Measurements from ENCODE around the gene EMC1.
"Not testable (repeated sequence)": the region's sequence is repeated elsewhere in the genome, so short reads cannot be mapped to it uniquely, and the experiment has no call there.

Gene EMC1

DNA sequence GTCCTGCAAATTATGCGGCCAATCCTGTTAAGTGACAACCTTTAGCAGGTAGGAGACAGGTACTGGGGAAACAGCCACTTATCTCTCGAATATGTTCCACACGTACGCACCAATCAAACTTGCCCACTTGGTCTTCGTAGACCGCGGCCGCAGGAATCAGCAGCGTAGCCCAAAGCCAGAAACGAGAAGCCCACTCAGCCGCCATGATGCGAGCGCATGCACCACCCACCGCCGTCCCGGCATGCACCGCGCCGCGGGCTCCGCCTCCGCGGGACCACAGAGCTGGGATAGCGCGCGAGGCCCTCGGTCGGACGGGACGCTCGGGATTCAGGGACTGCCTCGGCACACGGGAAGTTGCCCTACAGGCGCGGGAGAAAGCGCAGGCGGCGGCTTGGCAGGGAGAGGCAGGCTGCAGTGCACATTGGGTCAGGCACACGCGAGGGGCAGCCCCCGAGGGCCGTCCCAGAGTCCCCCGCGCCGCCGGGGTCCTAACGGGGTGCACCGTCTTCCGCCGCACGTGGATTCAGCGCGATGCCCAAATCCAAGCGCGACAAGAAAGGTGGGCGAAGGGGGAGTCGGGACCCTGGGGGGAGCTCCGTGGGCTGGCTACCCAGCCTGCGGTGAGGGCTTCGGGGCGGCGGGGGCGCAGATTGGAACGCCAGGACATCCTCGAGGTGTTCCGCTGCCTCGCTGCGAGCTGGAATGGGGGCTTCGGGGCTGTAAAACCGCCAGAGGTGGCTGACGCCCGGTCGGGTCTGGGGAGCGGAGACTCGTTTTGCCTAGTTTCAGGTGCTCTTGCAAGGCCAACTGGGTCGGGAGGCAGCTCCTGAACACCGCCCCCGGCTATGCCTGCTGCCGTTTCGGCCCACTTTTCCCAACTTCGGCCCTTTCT, at the start of gene EMC1, which contains the start of gene MRTO4:
Gene EMC1, minus strand, starts transcription at position 220 of the 892 bp plus-strand sequence. Its CDS starts 15 bp downstream, at position 205.
Gene MRTO4, plus strand, starts transcription at position 501 of the 892 bp plus-strand sequence. Its CDS starts 31 bp downstream, at position 532.
- peak; percentile 88 for DNase-seq

DNA sequence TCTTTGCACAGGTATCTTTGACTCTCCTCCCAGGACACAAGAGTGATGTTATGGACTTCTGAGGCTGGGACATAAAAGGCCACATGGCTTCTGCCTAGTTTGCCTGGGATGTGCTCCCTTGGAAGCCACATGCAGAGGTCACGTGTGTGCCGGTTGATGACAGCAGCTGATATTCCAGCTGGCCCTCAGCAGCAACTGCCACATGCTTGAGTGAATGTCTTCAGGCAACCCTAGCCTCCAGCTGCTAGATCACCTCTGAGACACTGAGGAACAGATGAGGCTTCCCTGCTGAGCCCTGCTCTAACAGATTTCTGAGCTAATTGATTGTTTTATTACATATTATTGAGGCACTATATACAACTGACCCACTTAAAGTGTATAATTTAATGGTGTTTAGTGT, 48.9 kb upstream of the EMC1 start:
- no peak for DNase-seq

DNA sequence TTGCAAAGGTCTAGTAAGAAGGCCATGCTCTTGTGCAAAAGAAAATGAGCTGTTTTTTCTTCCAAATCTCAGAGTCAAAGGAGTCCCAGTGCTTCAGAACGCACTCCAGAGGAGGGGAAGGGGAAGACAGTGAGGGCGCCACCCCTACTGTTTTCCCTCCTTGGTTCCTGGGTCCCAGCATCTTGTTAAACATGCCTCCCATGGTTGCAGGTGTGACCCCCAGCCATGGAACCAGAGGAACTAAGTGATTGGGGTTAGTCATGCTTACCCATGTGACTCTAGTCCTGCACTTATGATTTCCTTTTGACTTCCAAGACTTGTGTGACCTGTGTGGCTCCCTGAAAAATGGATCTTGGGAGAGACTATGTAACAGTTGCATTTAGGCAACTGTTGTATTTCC, 43.3 kb upstream of the EMC1 start:
- no peak for DNase-seq

DNA sequence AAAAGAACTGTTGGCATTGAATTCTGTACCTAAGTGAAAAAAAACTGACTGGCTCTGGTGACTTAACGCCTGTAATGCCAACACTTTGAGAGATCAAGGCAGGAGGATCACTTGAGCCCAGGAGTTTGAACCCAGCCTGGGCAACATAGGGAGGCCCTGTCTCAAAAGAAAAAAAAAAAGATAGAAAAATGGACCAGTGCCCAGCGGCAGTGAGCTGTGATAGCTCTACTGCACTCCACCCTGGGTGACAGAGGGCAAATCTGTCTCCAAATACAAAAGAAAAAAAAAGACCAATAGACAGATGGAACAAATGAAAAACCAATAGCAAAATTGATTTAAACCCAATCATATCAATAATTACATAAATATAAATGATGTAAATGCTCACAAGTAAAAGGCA, 37.9 kb upstream of the EMC1 start:
- DNase-seq, result no peak

DNA sequence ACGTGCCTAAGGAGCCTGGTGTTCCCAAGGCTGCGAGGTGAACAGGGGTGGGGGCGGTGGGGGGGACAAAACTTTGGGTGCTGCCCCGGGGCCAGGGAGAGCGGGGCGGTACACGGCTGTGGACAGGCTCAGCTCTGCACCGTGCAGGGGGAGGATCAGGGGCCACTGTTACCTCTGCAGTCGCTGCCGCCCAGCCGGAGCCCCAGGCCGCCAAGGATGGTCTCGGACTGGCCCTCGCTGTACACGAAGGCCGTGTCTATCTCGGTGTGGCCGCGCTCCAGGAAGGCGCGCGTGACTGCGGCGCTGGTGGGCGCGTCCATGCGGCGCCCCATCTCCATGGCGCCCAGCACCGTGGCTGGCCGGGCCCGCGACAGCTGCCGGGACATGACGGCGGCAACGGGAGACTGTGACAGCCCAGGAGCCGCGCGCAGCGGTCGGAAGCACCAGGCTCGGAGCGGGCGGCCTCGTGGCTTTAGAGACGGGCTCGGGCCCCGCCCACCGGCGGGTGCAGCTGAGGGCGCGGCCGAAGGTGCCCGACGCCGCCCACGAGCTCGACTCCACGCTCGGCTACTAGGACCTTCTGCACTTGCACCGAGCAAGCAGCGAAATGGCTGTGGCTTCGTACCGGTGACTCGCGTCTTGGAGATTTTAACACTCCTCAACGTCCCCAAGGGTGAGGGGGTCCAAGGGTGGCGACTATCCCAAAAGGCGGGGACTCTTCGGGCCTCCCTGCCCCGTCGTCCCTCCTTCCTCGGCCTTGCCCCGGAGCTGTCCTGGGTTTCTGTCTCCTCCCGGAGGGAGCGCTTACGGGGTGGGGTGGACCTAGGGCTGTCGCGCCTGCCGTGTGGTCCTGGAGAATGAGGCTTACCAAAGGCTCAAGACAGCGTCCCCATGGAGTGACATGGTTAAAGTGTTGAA, 37.3 kb upstream of the EMC1 start, which contains the start of gene AKR7A3:
Gene AKR7A3, minus strand, starts transcription at position 447 of the 918 bp plus-strand sequence. Its CDS starts 61 bp downstream, at position 386.
- peak; percentile 61 for DNase-seq

DNA sequence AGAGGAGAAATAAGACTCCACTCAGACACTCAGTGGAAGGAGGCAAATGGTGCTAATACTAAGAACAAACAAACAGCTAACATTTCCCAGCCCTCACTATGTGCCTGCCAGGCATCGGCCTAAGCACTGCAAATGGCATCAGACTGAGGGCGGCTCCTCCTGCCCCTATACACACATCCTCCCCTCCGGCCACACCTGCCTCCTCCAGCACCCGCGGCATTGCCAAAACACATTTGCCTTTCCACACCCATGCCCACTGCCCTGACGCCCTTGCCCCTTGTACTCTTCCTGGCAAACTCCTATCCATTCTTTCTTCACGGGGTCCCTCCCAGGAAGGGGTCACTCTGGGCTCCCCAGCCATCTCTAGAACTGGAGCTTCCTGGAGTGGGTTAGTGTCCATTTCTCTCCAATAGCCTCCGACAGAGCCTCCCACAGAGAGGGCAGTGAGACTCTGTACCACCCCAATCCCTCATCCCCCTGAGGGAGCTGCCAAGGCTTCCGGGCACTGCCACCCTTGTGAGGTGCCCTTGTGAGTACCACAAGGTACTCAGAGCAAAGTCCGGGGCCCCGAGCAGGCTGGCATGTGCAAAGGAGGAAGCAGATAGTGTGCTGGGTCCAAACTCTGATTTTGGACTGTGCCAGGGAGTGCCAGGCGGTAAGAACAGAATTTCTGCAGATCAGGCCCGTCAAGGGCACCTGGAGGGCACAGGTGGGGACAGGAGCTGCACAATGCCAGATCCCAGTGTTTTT, 36.3 kb upstream of the EMC1 start:
- no peak for DNase-seq

DNA sequence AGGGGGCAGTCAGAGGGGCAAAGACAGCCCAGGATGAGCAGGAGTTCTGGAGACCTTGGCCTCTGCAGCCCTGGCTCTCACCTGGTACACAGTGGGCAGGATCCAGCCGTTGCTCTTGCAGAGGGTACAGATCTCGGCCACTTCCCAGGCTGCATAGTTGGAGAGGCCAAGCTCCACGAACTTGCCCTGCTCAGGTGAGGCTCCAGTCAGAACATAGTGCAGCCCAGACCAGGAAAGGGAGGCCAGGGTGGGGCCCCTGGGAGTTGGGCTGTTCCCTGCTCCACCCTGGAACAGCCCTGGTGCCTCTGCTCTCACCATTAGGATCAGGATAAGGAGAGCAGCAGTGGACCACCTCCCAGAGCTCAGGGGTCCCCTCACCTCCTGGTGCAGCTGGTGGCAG, 34.5 kb upstream of the EMC1 start:
- DNase-seq, result not testable (repeated sequence)

DNA sequence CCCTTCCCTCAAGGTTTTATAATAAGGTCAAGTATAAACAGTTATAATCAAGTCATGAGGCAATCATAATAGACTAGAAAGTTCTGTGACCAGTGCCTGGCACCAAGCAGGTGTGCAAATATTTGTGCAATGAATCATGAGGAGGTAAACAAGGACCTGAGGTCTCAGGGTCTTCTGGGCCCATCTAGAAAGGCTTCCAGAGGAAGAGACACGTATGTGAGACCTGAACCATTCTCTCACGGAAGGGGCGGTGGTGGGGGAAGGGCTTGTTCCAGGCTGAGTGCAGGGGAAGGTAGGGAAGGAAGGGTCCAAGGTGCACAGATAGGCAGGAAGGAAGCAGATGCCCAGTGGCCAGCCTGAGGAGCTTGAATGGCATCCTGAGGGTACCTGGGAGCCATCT, 34.0 kb upstream of the EMC1 start:
- not testable (repeated sequence) for DNase-seq

DNA sequence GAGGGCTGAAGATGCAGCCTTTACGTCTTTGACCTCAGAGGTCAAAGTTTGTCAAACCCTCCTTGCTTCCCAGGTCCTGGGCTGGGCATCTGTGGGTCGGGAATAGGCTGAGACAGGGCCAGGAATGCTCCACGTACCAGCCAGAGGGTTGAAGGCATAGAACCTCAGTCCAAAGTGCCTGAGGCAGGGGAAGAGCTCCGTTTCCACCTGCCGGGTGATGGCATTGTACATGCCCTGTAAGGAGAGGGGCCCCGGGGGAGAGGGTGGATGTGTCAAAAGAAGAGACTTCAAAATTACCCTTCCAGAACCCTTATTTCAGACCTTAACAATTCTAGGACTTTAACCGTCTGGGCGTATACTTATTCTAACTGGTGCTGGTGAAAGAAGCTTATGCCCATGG, 33.6 kb upstream of the EMC1 start:
- no peak for DNase-seq

DNA sequence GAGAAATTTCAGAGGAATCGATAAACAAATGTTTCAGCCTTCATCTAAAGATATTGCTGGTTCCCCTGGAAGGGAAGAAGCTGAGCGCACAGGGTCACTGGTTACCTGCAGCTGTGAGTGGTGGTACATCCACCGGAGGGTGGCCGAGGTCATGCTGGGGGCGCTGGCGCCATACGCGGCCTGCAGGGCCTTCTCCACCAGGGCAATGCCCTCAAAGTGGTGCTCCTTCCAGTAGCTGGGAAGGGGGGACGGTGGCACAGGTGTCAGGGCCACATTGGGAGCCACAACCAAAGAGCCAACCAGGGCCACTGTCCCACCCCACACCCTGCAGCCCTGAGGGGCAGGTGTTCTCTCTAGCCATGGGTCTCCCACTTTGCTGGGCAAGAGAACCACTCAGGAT, 32.6 kb upstream of the EMC1 start:
- DNase-seq, result no peak

DNA sequence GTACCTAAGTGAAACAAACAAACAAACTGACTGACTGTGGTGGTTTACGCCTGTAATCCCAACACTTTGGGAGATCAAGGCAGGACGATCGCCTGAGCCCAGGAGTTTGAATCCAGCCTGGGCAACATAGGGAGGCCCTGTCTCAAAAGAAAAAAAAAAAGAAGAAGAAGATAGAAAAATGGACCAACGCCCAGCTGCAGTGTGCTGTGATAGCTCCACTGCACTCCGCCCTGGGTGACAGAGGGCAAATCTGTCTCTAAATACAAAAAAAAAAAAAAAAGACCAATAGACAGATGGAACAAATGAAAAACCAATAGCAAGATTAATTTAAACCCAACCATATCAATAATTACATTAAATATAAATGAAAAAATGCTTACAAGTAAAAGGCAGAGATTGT, 23.3 kb upstream of the EMC1 start:
- DNase-seq, result no peak

DNA sequence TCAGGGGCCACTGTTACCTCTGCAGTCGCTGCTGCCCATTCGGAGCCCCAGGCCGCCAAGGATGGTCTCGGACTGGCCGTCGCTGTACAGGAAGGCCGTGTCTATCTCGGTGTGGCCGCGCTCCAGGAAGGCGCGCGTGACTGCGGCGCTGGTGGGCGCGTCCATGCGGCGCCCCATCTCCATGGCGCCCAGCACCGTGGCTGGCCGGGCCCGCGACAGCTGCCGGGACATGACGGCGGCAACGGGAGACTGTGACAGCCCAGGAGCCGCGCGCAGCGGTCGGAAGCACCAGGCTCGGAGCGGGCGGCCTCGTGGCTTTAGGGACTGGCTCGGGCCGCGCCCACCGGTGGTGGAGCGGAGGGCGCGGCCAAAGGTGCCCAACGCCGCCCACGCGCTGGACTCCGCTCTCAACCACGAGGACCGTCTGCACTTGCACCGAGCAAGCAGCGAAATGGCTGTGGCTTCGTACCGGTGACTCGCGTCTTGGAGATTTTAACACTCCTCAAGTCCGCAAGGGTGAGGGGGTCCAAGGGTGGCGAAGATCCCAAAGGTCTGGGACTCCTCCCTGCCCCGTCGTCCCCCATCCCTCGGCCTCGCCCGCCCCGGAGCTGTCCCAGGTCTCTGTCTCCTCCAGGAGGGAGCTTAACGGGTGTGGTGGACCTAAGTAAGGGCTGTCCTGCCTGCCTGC, 22.7 kb upstream of the EMC1 start:
- not testable (repeated sequence) for DNase-seq

DNA sequence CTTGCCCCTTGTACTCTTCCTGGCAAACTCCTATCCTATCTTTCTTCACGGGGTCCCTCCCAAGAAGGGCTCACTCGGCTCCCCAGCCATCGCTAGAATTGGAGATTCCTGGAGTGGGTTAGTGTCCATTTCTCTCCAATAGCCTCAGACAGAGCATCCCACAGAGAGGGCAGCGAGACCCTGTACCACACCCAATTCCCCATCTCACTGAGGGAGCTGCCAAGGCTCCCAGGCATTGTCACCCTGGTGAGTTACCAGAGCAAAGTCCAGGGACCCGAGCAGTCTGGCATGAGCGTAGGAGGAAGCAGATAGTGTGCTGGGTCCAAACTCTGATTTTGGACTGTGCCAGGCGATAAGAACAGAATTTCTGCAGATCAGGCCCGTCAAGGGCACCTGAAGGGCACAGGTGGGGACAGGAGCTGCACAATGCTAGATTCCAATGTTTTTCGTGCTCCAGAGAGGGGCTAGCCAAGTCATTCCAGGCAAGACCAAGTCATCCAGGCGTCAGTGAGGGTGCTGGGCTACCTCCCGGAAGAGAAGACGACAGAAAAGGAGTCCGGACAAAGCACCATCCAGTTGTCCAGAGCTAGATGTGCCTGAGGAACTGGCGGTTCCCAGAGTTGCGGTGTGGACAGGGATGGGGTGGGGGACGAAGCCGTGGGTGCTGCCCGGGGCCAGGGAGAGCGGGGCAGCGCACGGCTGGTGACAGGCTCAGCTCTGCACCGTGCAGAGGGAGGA, 22.0 kb upstream of the EMC1 start:
- no peak for DNase-seq

DNA sequence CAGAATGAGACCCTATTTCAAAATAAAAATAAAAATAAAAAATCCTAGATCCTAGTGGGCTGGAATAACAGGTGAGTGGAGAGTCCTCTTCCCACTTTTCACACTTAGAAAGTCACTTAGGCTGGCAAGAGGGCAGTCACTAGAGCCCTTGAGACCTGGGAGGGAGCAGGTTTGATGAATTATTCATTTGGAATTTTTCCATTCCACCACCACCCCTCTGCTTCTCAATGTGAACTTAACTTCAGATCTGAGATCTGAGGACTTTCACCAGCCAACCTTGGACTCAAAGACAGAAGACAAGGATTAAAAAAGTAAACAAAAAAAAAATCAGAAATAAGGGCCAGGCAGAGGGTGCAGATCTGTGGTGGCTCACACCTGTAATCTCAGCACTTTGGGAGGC, 20.7 kb upstream of the EMC1 start:
- no peak for DNase-seq

DNA sequence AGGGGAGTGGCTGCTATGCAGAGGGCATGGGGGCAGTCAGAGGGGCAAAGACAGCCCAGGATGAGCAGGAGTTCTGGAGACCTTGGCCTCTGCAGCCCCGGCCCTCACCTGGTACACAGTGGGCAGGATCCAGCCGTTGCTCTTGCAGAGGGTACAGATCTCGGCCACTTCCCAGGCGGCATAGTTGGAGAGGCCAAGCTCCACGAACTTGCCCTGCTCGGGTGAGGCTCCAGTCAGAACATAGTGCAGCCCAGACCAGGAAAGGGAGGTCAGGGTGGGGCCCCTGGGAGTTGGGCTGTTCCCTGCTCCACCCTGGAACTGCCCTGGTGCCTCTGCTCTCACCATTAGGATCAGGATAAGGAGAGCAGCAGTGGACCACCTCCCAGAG, 19.0 kb upstream of the EMC1 start:
- not testable (repeated sequence) for DNase-seq

DNA sequence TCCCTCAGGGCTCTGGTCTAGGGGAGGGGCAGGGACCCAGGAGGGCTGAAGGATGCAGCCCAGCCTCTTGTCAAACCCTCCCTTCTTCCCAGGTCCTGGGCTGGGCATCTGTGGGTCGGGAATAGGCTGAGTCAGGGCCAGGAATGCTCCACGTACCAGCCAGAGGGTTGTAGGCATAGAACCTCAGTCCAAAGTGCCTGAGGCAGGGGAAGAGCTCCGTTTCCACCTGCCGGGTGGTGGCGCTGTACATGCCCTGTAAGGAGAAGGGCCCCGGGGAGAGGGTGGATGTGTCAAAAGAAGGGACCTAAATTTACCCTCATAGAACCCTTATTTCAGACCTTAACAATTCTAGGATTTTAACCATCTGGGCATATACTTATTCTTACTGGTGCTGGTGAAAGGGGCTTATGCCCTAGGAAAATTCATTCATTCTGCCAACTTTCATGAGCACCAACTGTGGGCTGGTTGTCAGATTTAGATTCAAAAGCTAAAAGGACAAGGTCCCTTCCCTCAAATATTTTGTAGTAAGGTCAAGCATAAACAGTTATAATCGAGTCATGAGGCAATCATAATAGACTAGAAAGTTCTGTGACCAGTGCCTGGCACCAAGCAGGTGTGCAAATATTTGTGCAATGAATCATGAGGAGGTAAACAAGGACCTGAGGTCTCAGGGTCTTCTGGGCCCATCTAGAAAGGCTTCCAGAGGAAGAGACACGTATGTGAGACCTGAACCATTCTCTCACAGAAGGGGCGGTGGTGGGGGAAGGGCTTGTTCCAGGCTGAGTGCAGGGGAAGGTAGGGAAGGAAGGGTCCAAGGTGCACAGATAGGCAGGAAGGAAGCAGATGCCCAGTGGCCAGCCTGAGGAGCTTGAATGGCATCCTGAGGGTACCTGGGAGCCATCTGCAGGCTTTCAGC, 18.4 kb upstream of the EMC1 start:
- not testable (repeated sequence) for DNase-seq

DNA sequence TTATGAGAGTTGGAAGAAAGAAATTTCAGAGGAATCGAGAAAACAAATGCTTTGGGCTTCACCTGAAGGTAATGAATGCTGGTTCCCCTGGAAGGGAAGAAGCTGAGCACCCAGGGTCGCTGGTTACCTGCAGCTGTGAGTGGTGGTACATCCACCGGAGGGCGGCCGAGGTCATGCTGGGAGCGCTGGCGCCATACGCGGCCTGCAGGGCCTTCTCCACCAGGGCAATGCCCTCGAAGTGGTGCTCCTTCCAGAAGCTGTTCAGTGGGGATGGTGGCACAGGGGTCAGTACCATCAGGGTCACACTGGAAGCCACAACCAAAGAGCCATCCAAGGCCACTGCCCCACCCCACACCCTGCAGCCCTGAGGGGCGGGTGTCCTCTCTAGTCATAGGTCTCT, 17.1 kb upstream of the EMC1 start:
- DNase-seq, result no peak

DNA sequence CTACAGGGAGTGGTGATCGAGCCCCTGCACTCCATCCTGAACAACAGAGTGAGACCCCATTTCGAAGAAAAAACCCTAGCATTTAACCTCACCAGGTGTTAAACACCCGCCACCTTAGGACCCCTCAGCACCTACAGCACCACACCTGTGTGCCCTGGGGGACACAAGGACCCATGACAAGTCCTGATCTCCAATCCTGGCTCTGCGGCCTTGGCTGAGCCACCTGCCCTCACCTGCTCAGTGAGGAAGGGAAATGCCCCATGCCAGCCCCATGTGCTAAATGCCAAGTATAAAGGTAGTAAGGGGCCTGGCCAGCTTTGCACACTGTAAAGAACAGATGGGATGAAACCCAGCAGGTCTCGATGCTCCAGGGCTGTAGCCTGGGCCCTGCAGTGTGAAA, 11.4 kb upstream of the EMC1 start:
- DNase-seq, result no peak

DNA sequence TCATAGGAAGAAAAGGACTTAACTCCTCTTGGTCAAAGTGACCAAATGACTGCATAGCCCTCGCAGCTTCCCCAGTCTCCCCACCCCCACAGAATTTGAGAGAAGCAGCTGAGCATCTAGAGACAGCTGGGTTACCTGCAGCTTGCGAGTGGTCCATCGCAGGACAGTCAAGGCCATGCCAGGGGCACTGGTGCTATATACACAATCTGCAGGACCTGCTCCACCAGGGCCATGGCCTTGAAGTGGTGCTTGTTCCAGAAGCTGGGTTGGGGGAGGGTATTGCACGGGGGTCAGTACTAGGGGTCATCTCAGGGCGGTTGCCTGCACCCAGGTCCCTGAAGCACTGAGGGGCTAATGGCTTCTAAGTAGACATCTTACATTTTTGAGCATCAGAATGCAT, 10.7 kb upstream of the EMC1 start:
- DNase-seq, result no peak

All from stimulated activated naive CD4-positive, alpha-beta T cell treated with Interleukin-2 at 50 U/mL for 16 hours (primary cell).